Psoas muscle (tissue), 8 donors: Measurements from ENCODE around the gene MMP12. TPM values are rescaled to one million over a fixed set of nuclear protein-coding genes. Genes with fewer than 3 reads are reported as not detected.

Source experiments
- ATAC-seq, 4 donors: fragments of 200-7000 bp; cut with Tn5 transposase; one replicate each; pipeline ENCODE4 v1.9.1; 2020; ENCODE audit warnings: moderate library complexity in 3 of 4, mild to moderate bottlenecking in 2 of 4
- DNase-seq, 2 donors: peaks; one replicate each; pipeline ENCODE4 v3.0.0-alpha.2; 2020
- H3K27ac ChIP-seq: fragments of 200-600 bp; one replicate; pipeline ENCODE4 v1.8.0; 2022
- H3K27me3 ChIP-seq, 3 donors: fragments of 200-600 bp in 1 of 3; one replicate each; pipeline versions ENCODE4 v1.6.1 to v1.8.0; 2013 to 2022; ENCODE audit warnings: low read length in 2 of 3, mild to moderate bottlenecking in 2 of 3, moderate library complexity in 1 of 3; ENCODE audit not compliant: insufficient read depth in 3 of 3
- H3K36me3 ChIP-seq, 2 donors: fragments of 200-600 bp in 1 of 2; one replicate each; pipeline versions ENCODE4 v1.6.1 to v1.8.0; 2013 to 2022; ENCODE audit warnings: low read depth in 1 of 2, mild to moderate bottlenecking in 1 of 2, moderate library complexity in 1 of 2; ENCODE audit not compliant: insufficient read depth in 1 of 2
- H3K4me1 ChIP-seq: fragments of 200-600 bp; one replicate; pipeline ENCODE4 v1.8.0; 2022
- H3K4me3 ChIP-seq: fragments of 200-600 bp; one replicate; pipeline ENCODE4 v1.8.0; 2022; ENCODE audit warnings: mild to moderate bottlenecking
- H3K9me3 ChIP-seq: fragments of 200-600 bp; one replicate; pipeline ENCODE4 v1.8.0; 2022
- CTCF ChIP-seq: fragments of 200-600 bp; IDR thresholded peaks from one replicate; pipeline ENCODE4 v1.8.0; 2022; ENCODE audit warnings: antibody characterized with exemption
- WGBS, 3 donors: extraction: QIAGEN DNeasy Blood & Tissue Kit; methylation state at CpG; one replicate each; pipeline versions ENCODE4 v1.1.6 to v1.1.7; 2013; 5-methylcytosine and 5-hydroxymethylcytosine counted together
- intact Hi-C, 2 donors: fragments of 100-400 bp; cut with DNase I; formaldehyde crosslinking; loops; one replicate each; pipeline versions ENCODE4 v1.11.0 to v1.14.2; 2022
- polyA plus RNA-seq, 3 donors: library from polyadenylated mRNA; stranded (reverse); fragments of 200-250 nt; gene quantifications; one replicate each; pipeline ENCODE4 v1.2.3, GENCODE V29; 2013
- total RNA-seq, 4 donors: library from RNA; stranded (reverse); fragmentation: NEBNext Ultra II Directional in 2 of 4; extraction: Animal tissue kit (Norgen Biotek cat#: 25700) in 2 of 4; gene quantifications; one replicate each; pipeline versions ENCODE4 v1.2.1 to v1.2.4, GENCODE V29; 2021 to 2023
- donor health status: healthy with polysubstance abuse.
- donor health status: DM: no; HTN: no; CAD: no; lungs with moderate emphysema.
- donor health status: Bipolar disorder and iron deficiency.
- donor health status: healthy.
- donor health status: DM: yes; HTN: yes; CAD: no.
- donor health status: DM: no; HTN: no; CAD: no.
- donor health status: DM: no; HTN: no; CAD: no.
- donor health status: DM: yes; HTN: yes; CAD: no.

MMP12 gene
- total and polyA plus RNA-seq, 7 donors: not detected

GRCh38 chr11:102853956-102854355 is 20.8 kb downstream of the MMP12 start:
- no peak overlapping the region for H3K4me3 ChIP-seq
- H3K9me3 ChIP-seq: no peaks in the 10 kb centered on the region
- DNase-seq (no peak), ATAC-seq (no peak)
- no peaks in the 10 kb centered on the region for H3K36me3 ChIP-seq
- H3K27me3 ChIP-seq: no peaks in the 10 kb centered on the region
- no peaks in the 10 kb centered on the region for H3K4me1 ChIP-seq
- TF ChIP-seq CTCF: no peak
- no peak overlapping the region for H3K27ac ChIP-seq
- WGBS, 3 donors: 78 to 85% (median 82%) methylated on average over 2 of the region's 2 CpGs
- intact Hi-C loops: no loop called here

GRCh38 chr11:102853055-102853454 is 21.7 kb downstream of the MMP12 start:
- Histone ChIP-seq H3K4me1 (no peaks in the 10 kb centered on the region), H3K27ac (no peak overlapping the region), H3K9me3 (no peaks in the 10 kb centered on the region), H3K4me3 (no peak overlapping the region), H3K36me3 (no peaks in the 10 kb centered on the region), H3K27me3 (no peaks in the 10 kb centered on the region)
- ATAC-seq (no peak), DNase-seq (no peak)
- 79 to 83% (median 82%) methylated on average over 3 of the region's 3 CpGs for WGBS, 3 donors
- TF ChIP-seq CTCF: no peak
- intact Hi-C loops: no loop called here

GRCh38 chr11:102850973-102851745 is 23.6 kb downstream of the MMP12 start:
- Histone ChIP-seq H3K4me1 (no peaks in the 10 kb centered on the region), H3K4me3 (no peak overlapping the region), H3K36me3 (no peaks in the 10 kb centered on the region), H3K27ac (no peak overlapping the region), H3K9me3 (no peaks in the 10 kb centered on the region), H3K27me3 (no peaks in the 10 kb centered on the region)
- WGBS, 3 donors: 69 to 76% (median 75%) methylated on average over 7 of the region's 7 CpGs
- DNase-seq (no peak), ATAC-seq (no peak)
- TF ChIP-seq CTCF: no peak
- intact Hi-C loops: no loop called here

GRCh38 chr11:102849311-102849710 is 25.5 kb downstream of the MMP12 start:
- DNase-seq (no peak), ATAC-seq (no peak)
- H3K9me3 ChIP-seq: no peaks in the 10 kb centered on the region
- no peaks in the 10 kb centered on the region for H3K27me3 ChIP-seq
- no peaks in the 10 kb centered on the region for H3K36me3 ChIP-seq
- intact Hi-C loops: no loop called here
- H3K4me3 ChIP-seq: no peak overlapping the region
- 58 to 70% (median 60%) methylated on average over 1 of the region's 1 CpG for WGBS, 3 donors
- no peak overlapping the region for H3K27ac ChIP-seq
- TF ChIP-seq CTCF: no peak
- no peaks in the 10 kb centered on the region for H3K4me1 ChIP-seq

GRCh38 chr11:102846292-102846691 is 28.5 kb downstream of the MMP12 start:
- intact Hi-C loops: no loop called here
- no peaks in the 10 kb centered on the region for H3K27me3 ChIP-seq
- DNase-seq (no peak), ATAC-seq (no peak)
- H3K27ac ChIP-seq: no peak overlapping the region
- 23 to 35% (median 31%) methylated on average over 3 of the region's 3 CpGs for WGBS, 3 donors
- H3K36me3 ChIP-seq: no peaks in the 10 kb centered on the region
- H3K4me1 ChIP-seq: no peaks in the 10 kb centered on the region
- no peaks in the 10 kb centered on the region for H3K9me3 ChIP-seq
- no peak for TF ChIP-seq CTCF
- H3K4me3 ChIP-seq: no peak overlapping the region
